Naive B cell (primary cell): ENCODE results near the gene MYH14. TPM values are rescaled to one million over a fixed set of nuclear protein-coding genes. Genes with fewer than 3 reads are reported as not detected.
"Not testable (repeated sequence)": the region's sequence is repeated elsewhere in the genome, so short reads cannot be mapped to it uniquely, and the experiment has no call there.

Experiments
- ATAC-seq, 2 donors: fragments of 150-1000 bp; cut with Tn5 transposase; 2 replicates each; pipeline ENCODE4 v1.10.0; 2021; ENCODE audit warnings: low read depth in 2 of 2, mild to moderate bottlenecking in 2 of 2, moderate library complexity in 2 of 2
- DNase-seq: peaks from one replicate; pipeline ENCODE4 v3.0.0; 2022
- H3K27ac Mint-ChIP-seq, 6 donors: one replicate each; pipeline ENCODE4 v1.8.0; 2020 to 2022; ENCODE audit warnings: mild to moderate bottlenecking in 6 of 6, mixed read lengths in 6 of 6, moderate library complexity in 5 of 6, inconsistent platforms in 2 of 6
- H3K27me3 Mint-ChIP-seq, 3 donors: one replicate each; pipeline ENCODE4 v1.8.0; 2021 to 2022; ENCODE audit warnings: mixed read lengths in 3 of 3, mild to moderate bottlenecking in 1 of 3
- H3K36me3 Mint-ChIP-seq, 2 donors: one replicate each; pipeline ENCODE4 v1.8.0; 2020 to 2022; ENCODE audit warnings: mixed read lengths in 2 of 2, inconsistent platforms in 1 of 2, mild to moderate bottlenecking in 1 of 2
- H3K4me1 Mint-ChIP-seq, 3 donors: one replicate each; pipeline ENCODE4 v1.8.0; 2020 to 2022; ENCODE audit warnings: mixed read lengths in 3 of 3, inconsistent platforms in 1 of 3, mild to moderate bottlenecking in 1 of 3, moderate library complexity in 1 of 3
- H3K4me3 Mint-ChIP-seq, 8 donors: one replicate each; pipeline ENCODE4 v1.8.0; 2020 to 2022; ENCODE audit warnings: mild to moderate bottlenecking in 8 of 8, mixed read lengths in 8 of 8, moderate library complexity in 8 of 8, inconsistent platforms in 2 of 8
- H3K9me3 Mint-ChIP-seq, 7 donors: one replicate each; pipeline ENCODE4 v1.8.0; 2020 to 2022; ENCODE audit warnings: mixed read lengths in 7 of 7, mild to moderate bottlenecking in 5 of 7, inconsistent platforms in 2 of 7, moderate library complexity in 1 of 7
- polyA plus RNA-seq, 6 donors: library from polyadenylated mRNA; unstranded; fragments of 300-500 nt; fragmentation: Illumina TruSeq; gene quantifications; one replicate each; pipeline ENCODE4 v1.2.3, GENCODE V29; 2021; ENCODE audit warnings: low read depth in 6 of 6

MYH14 gene
- polyA plus RNA-seq, 6 donors from 2014 or later, result not detected

DNA sequence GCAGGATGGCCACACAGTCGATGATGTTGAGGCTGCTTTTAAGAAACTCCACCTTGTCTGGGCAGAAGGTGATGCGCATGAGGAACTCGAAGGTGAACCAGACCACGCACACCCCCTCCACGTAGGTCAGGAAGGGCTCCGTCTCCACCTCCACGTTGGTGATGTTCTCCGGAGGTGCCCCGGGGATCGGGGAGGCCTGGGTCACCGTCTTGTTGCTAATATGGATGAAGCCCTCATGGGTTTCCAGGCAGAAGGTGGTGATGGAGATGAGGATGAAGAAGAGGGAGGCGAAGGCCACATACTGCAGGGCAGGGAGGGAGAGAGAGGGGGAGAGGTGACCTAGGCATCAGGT is 120.3 kb downstream of the MYH14 start:
- Mint-ChIP-seq H3K4me1 (peaks cover 25 to 37% (median 29%) of the 10 kb centered on the region in 3 donors), H3K27ac (no peak overlapping the region), H3K27me3 (peaks cover 5 to 14% (median 13%) of the 10 kb centered on the region in 3 donors), H3K36me3 (peaks cover 0 to 25% of the 10 kb centered on the region in 2 donors), H3K4me3 (peak overlapping the region in 1 of 8 donors; percentile 27), H3K9me3 (peaks cover 0 to 5% (median 0%) of the 10 kb centered on the region in 7 donors)
- DNase-seq (no peak), ATAC-seq (no peak)

GRCh38 chr19:50324331-50324730 is 120.9 kb downstream of the MYH14 start:
- peaks cover 28 to 39% (median 33%) of the 10 kb centered on the region in 3 donors for H3K4me1 Mint-ChIP-seq
- no peak for DNase-seq
- peaks cover 0 to 25% of the 10 kb centered on the region in 2 donors for H3K36me3 Mint-ChIP-seq
- H3K4me3 Mint-ChIP-seq, result peak overlapping the region in 2 of 8 donors; percentile 73 to 82
- H3K27ac Mint-ChIP-seq, result peak overlapping the region in 1 of 6 donors; percentile 72
- H3K27me3 Mint-ChIP-seq, result peaks cover 5 to 15% (median 13%) of the 10 kb centered on the region in 3 donors
- peaks cover 0 to 7% (median 1%) of the 10 kb centered on the region in 7 donors for H3K9me3 Mint-ChIP-seq
- no peak for ATAC-seq

GRCh38 chr19:50325310-50326100 is 122.1 kb downstream of the MYH14 start:
- ATAC-seq, result peak in 1 of 2 donors; percentile 18
- H3K4me1 Mint-ChIP-seq, result peaks cover 40 to 50% (median 45%) of the 10 kb centered on the region in 3 donors
- DNase-seq, result peak; percentile 74
- peak overlapping the region in 6 of 8 donors; percentile 51 to 85 (median 60) for H3K4me3 Mint-ChIP-seq
- H3K27ac Mint-ChIP-seq, result peak overlapping the region in 1 of 6 donors; percentile 23
- H3K27me3 Mint-ChIP-seq, result peaks cover 5 to 20% (median 13%) of the 10 kb centered on the region in 3 donors
- peaks cover 0 to 16% (median 7%) of the 10 kb centered on the region in 7 donors for H3K9me3 Mint-ChIP-seq
- peaks cover 0 to 25% of the 10 kb centered on the region in 2 donors for H3K36me3 Mint-ChIP-seq

DNA sequence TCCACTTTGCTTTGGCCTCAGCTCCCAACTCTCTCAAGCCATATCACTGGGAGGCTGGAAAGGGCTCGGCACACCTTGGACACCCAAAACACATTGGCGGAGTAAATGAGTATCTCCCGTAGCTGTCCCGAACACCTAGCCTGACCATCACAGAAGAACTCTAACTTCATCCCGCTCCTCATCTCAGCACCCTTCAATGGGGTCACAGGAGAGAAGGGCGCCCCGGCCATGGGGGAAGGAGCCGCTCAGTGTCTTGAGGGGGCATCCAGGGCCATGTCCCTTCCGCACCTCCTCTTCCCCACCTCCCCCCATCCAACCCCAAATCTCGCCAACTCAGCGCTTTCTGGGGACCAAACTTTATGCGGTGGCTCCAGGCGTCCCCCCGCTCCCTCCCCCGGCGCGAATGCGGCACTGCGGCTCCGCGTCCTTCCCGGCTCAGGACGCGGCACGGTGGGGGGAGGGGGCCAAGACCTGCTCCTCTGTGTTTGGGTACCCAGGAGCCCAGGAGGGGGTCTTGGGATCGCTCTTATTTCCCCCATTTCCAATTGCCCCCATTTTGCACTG is 122.8 kb downstream of the MYH14 start:
- Mint-ChIP-seq H3K36me3 (peaks cover 0 to 25% of the 10 kb centered on the region in 2 donors), H3K27ac (peak overlapping the region in 1 of 6 donors; percentile 85), H3K4me3 (peak overlapping the region in 6 of 8 donors; percentile 15 to 91 (median 80)), H3K27me3 (peaks cover 5 to 20% (median 13%) of the 10 kb centered on the region in 3 donors), H3K9me3 (peaks cover 0 to 16% (median 7%) of the 10 kb centered on the region in 7 donors), H3K4me1 (peaks cover 46 to 55% (median 49%) of the 10 kb centered on the region in 3 donors)
- ATAC-seq, result no peak
- DNase-seq, result no peak

- ATAC-seq (no peak), DNase-seq (no peak)
- peak overlapping the region; percentile 35 to 91 (median 82) for H3K4me3 Mint-ChIP-seq
- H3K36me3 Mint-ChIP-seq, result peaks cover 0 to 25% of the 10 kb centered on the region in 2 donors
- peaks cover 55 to 63% (median 57%) of the 10 kb centered on the region in 3 donors for H3K4me1 Mint-ChIP-seq
- H3K27ac Mint-ChIP-seq, result peak overlapping the region in 4 of 6 donors; percentile 18 to 91 (median 78)
- H3K27me3 Mint-ChIP-seq, result peaks cover 5 to 20% (median 13%) of the 10 kb centered on the region in 3 donors
- H3K9me3 Mint-ChIP-seq, result peaks cover 0 to 21% (median 7%) of the 10 kb centered on the region in 7 donors
These were observed 123.6 kb downstream of the MYH14 start for GRCh38 chr19:50327013-50327412.

GRCh38 chr19:50327461-50328223 is 124.2 kb downstream of the MYH14 start:
- no peak for DNase-seq
- ATAC-seq, result no peak
- H3K4me1 Mint-ChIP-seq, result peaks cover 61 to 64% (median 63%) of the 10 kb centered on the region in 3 donors
- peak overlapping the region; percentile 68 to 91 (median 82) for H3K4me3 Mint-ChIP-seq
- peaks cover 0 to 21% (median 7%) of the 10 kb centered on the region in 7 donors for H3K9me3 Mint-ChIP-seq
- peaks cover 5 to 20% (median 13%) of the 10 kb centered on the region in 3 donors for H3K27me3 Mint-ChIP-seq
- H3K27ac Mint-ChIP-seq, result peak overlapping the region in 4 of 6 donors; percentile 21 to 91 (median 80)
- H3K36me3 Mint-ChIP-seq, result peaks cover 0 to 19% of the 10 kb centered on the region in 2 donors

- Mint-ChIP-seq H3K27ac (peak overlapping the region in 1 of 6 donors; percentile 79), H3K4me3 (peak overlapping the region in 5 of 8 donors; percentile 16 to 88 (median 76)), H3K9me3 (peaks cover 0 to 21% (median 7%) of the 10 kb centered on the region in 7 donors), H3K27me3 (peaks cover 5 to 20% (median 13%) of the 10 kb centered on the region in 3 donors), H3K36me3 (peaks cover 0 to 16% of the 10 kb centered on the region in 2 donors), H3K4me1 (peaks cover 67 to 68% (median 67%) of the 10 kb centered on the region in 3 donors)
- ATAC-seq (no peak), DNase-seq (no peak)
These were observed 124.9 kb downstream of the MYH14 start for GRCh38 chr19:50328224-50328872.

- Mint-ChIP-seq H3K27me3 (peaks cover 5 to 20% (median 13%) of the 10 kb centered on the region in 3 donors), H3K27ac (peak overlapping the region in 3 of 6 donors; percentile 54 to 97 (median 85)), H3K4me3 (peak overlapping the region; percentile 86 to 96 (median 92)), H3K36me3 (peaks cover 0 to 12% of the 10 kb centered on the region in 2 donors), H3K4me1 (peaks cover 68 to 73% (median 72%) of the 10 kb centered on the region in 3 donors), H3K9me3 (peaks cover 0 to 21% (median 7%) of the 10 kb centered on the region in 7 donors)
- DNase-seq, result no peak
- ATAC-seq, result no peak
These were observed 125.4 kb downstream of the MYH14 start for GRCh38 chr19:50328873-50329145.

- peaks cover 0 to 10% of the 10 kb centered on the region in 2 donors for H3K36me3 Mint-ChIP-seq
- ATAC-seq (peak; percentile 62 to 66), DNase-seq (peak; percentile 95)
- H3K4me3 Mint-ChIP-seq, result peak within 1 kb of the TSS; percentile 86 to 96 (median 92)
- H3K9me3 Mint-ChIP-seq, result peaks cover 0 to 21% (median 7%) of the 10 kb centered on the region in 7 donors
- peaks cover 5 to 20% (median 13%) of the 10 kb centered on the region in 3 donors for H3K27me3 Mint-ChIP-seq
- H3K27ac Mint-ChIP-seq, result peak within 1 kb of the TSS; percentile 85 to 98 (median 96)
- H3K4me1 Mint-ChIP-seq, result peaks cover 71 to 78% (median 77%) of the 10 kb centered on the region in 3 donors
These were observed 125.9 kb downstream of the MYH14 start, which contains the start of gene KCNC3 for GRCh38 chr19:50329146-50329925. Gene KCNC3, minus strand, starts transcription at chr19:50329377. Its CDS starts 295 bp downstream, at chr19:50329082.

- H3K27ac Mint-ChIP-seq, result peak overlapping the region; percentile 85 to 98 (median 96)
- H3K4me3 Mint-ChIP-seq, result peak overlapping the region; percentile 86 to 96 (median 92)
- H3K36me3 Mint-ChIP-seq, result peaks cover 0 to 16% of the 10 kb centered on the region in 2 donors
- peaks cover 0 to 21% (median 7%) of the 10 kb centered on the region in 7 donors for H3K9me3 Mint-ChIP-seq
- peaks cover 5 to 20% (median 13%) of the 10 kb centered on the region in 3 donors for H3K27me3 Mint-ChIP-seq
- ATAC-seq, DNase-seq: not testable (repeated sequence)
- peaks cover 71 to 79% (median 78%) of the 10 kb centered on the region in 3 donors for H3K4me1 Mint-ChIP-seq
These were observed 126.5 kb downstream of the MYH14 start for GRCh38 chr19:50329926-50330294.

DNA sequence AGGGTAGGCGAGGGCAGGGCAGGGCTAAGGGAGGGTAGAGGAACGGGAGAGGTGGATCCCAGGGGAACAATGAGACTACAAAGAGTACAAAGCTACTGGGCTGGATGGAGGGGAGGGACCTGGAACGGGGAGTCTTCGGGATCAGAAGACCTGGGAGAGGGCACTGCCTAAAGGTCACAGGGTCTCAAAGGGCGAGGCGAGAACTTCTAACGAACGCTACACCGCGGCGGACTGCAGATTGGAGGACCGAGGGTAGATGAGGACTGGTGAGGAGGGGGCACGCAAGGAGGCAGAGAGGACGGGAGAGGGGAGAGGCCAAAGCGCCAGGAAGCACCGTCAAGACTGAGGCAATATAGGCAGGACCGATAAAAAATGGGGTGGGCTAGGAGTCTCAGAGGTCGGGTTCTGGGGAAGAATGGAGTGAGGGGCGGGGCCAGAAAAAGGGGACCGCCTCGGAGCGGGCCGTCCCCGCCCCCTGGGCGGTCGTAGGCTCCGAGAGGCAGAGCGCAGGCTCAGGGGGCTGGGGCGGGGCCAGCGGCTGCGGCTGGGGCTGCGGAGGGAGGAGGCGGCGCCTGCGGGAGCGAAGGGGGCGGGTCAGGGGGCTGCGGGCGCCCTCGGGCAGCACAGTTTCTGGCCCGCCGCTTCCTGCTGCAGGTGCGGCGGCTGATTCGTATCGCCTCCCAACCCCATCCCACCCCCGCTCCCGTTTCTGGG is 127.1 kb downstream of the MYH14 start:
- ATAC-seq (peak; percentile 31 to 40), DNase-seq (peak; percentile 84)
- Mint-ChIP-seq H3K36me3 (peaks cover 4 to 22% of the 10 kb centered on the region in 2 donors), H3K4me1 (peaks cover 73 to 82% (median 80%) of the 10 kb centered on the region in 3 donors), H3K9me3 (peaks cover 0 to 21% (median 7%) of the 10 kb centered on the region in 7 donors), H3K27ac (peak overlapping the region; percentile 85 to 97 (median 96)), H3K27me3 (peaks cover 5 to 20% (median 13%) of the 10 kb centered on the region in 3 donors), H3K4me3 (peak overlapping the region; percentile 86 to 95 (median 90))
